SK-N-SH (cell line): ENCODE results near the gene FRK.

Experiments used
- CTCF ChIP-seq: fragments of 200-600 bp; sonication (generic); IDR thresholded peaks from 2 replicates; pipeline ENCODE4 v1.6.1; 2017; ENCODE audit warnings: antibody characterized with exemption, mild to moderate bottlenecking, moderate library complexity
- TAF1 ChIP-seq: IDR thresholded peaks from 2 replicates; pipeline ENCODE4 v1.6.1; 2012; ENCODE audit warnings: low read depth, mild to moderate bottlenecking, low read length, moderate library complexity, borderline replicate concordance
- USF2 ChIP-seq: fragments of 150-350 bp; IDR thresholded peaks from 2 replicates; pipeline ENCODE4 v1.6.1; 2017; ENCODE audit warnings: antibody characterized with exemption, low read length, low read depth, borderline replicate concordance

GRCh38 chr6:116057766-116058165, 2.9 kb downstream of the FRK start:
- TF ChIP-seq CTCF (no peak), TAF1 (no peak), USF2 (no peak)
